Measurements from ENCODE around the gene ENAH. TPM values are rescaled to one million over a fixed set of nuclear protein-coding genes. Genes with fewer than 3 reads are reported as not detected.
A peak's percentile ranks its signal among the peaks of the same experiment; 100 is the strongest.

The ENAH gene
- total and polyA plus RNA-seq, 2 donors (not counting 1 experiment from before 2014, with no cell fraction given): 1.3 to 1.6 TPM

DNA sequence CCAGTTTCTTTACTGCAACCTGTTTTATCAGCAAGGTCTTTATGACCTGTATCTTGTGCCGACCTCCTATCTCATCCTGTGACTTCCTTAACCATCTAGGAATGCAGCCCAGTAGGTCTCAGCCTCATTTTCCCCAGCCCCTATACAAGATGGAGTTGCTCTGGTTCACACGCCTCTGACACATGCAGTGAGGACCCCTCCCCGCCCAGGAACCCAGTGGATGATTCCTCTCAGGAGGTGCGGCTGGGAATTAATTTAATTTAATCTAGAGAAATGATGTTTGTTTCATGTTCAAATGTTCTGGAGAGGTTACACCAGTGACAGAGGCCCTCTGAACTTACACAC is 186.1 kb downstream of the ENAH start:
- intact Hi-C loops (cut with micrococcal nuclease): loop anchor here (1.0 to 5.0 kb wide), 9 partner anchors 13 to 940 kb away; partner anchors contain the start of genes H3-3A, LBR, PARP1 and PYCR2
- Histone ChIP-seq H3K9ac (ENCODE audit: low read length) (peak overlapping the region; percentile 74), H3K4me3 (ENCODE audit: control extremely low read depth in 1 of 5, extremely low read depth in 1 of 5, insufficient read depth in 1 of 5, low read depth in 2 of 5, low read length in 4 of 5) (peak overlapping the region; percentile 68 to 83 (median 73)), H3K4me1 (ENCODE audit: control insufficient read depth in 2 of 2, insufficient read depth in 2 of 2, low read length in 2 of 2) (peaks cover 15 to 34% of the 10 kb centered on the region in 2 donors), H3K9me3 (ENCODE audit: control extremely low read depth in 1 of 3, control insufficient read depth in 2 of 3, insufficient read depth in 1 of 3, low read length in 2 of 3) (no peaks in the 10 kb centered on the region), H3K27ac (ENCODE audit: low read length in 2 of 2) (peak overlapping the region; percentile 82 to 97), H2AFZ (ENCODE audit: insufficient read depth, low read depth, low read length, poor library complexity, severe bottlenecking) (peak overlapping the region; percentile 83), H4K20me1 (ENCODE audit: control insufficient read depth, insufficient read depth, low read length, poor library complexity, severe bottlenecking) (no peaks in the 10 kb centered on the region), H3K27me3 (replicated peaks in 1 of 4; ENCODE audit: control extremely low read depth in 1 of 4, control insufficient read depth in 3 of 4, insufficient read depth in 4 of 4, low read length in 3 of 4) (no peaks in the 10 kb centered on the region), H3K36me3 (replicated peaks in 1 of 2; ENCODE audit: control extremely low read depth in 1 of 2, control insufficient read depth in 1 of 2, extremely low read depth in 1 of 2, insufficient read depth in 2 of 2, low read length in 1 of 2) (no peaks in the 10 kb centered on the region), H3K4me2 (replicated peaks; ENCODE audit: low read depth, low read length, poor library complexity, severe bottlenecking) (peak overlapping the region; percentile 85), H3K79me2 (ENCODE audit: control insufficient read depth, insufficient read depth, low read length) (no peaks in the 10 kb centered on the region)
- ChIA-PET POLR2A (interaction anchor here (0.6 to 3.0 kb wide), 7 partner anchors 22 to 621 kb away, joined by 3 to 37 read pairs (median 8); partner anchors contain the start of genes LBR, PYCR2 and SDE2), CTCF (interaction anchor here (0.6 to 4.0 kb wide), 9 partner anchors 12 to 511 kb away, joined by 3 to 20 read pairs (median 7); partner anchors contain the start of genes SRP9 and TMEM63A)
- 100% methylated on average over 1 of the region's 4 CpGs for WGBS (ENCODE audit: insufficient coverage)
- no peak for DNase-seq
- H3K4me1 Mint-ChIP-seq: peaks cover 37% of the 10 kb centered on the region
- no peaks in the 10 kb centered on the region for H3K9me3 Mint-ChIP-seq (ENCODE audit: insufficient read depth)
- H3K27ac Mint-ChIP-seq: peak overlapping the region; percentile 97
- peak overlapping the region; percentile 91 for H3K4me3 Mint-ChIP-seq
- no peaks in the 10 kb centered on the region for H3K27me3 Mint-ChIP-seq
- TF ChIP-seq, protein P1, sequence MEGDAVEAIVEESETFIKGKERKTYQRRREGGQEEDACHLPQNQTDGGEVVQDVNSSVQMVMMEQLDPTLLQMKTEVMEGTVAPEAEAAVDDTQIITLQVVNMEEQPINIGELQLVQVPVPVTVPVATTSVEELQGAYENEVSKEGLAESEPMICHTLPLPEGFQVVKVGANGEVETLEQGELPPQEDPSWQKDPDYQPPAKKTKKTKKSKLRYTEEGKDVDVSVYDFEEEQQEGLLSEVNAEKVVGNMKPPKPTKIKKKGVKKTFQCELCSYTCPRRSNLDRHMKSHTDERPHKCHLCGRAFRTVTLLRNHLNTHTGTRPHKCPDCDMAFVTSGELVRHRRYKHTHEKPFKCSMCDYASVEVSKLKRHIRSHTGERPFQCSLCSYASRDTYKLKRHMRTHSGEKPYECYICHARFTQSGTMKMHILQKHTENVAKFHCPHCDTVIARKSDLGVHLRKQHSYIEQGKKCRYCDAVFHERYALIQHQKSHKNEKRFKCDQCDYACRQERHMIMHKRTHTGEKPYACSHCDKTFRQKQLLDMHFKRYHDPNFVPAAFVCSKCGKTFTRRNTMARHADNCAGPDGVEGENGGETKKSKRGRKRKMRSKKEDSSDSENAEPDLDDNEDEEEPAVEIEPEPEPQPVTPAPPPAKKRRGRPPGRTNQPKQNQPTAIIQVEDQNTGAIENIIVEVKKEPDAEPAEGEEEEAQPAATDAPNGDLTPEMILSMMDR (IDR thresholded peaks at IDR 0.05): no peak
- no peak for TF ChIP-seq EZH2 (IDR thresholded peaks at IDR 0.05; ENCODE audit: borderline replicate concordance, insufficient read depth, low read depth, low read length, poor library complexity, severe bottlenecking)
- no peak for ATAC-seq (ENCODE audit: low read depth)

DNA sequence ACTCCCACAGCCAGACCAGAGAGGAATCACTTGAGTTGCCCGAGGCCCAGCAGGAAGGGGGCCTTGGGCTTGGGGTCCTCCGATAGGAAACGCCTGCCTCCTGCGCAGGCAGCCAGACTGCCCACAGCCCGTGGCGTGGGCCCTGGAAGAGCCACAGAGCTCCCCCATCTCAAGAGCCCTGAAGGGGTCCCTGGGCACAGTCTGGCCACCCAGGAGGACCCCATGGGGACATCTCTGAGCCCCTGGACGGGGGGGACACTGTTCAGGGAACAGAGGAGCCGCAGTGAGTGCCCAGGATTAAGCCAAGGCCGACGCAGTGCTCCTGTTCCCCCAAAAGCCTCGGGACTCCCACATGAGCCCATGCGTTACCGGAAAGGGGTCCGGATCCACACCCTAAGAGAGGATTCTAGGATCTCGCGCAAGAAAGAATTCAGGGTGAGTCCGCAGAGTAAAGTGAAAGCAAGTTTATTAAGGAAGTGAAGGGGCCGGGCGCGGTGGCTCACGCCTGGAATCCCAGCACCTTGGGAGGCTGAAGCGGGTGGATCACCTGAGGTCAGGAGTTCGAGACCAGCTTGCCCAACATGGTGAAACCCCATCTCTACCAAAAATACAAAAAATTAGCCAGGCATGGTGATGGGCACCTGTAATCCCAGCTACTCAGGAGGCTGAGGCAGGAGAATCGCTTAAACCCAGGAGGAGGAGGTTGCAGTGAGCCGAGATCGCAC is 187.0 kb downstream of the ENAH start:
- Histone ChIP-seq H3K27me3 (replicated peaks in 1 of 4; ENCODE audit: control extremely low read depth in 1 of 4, control insufficient read depth in 3 of 4, insufficient read depth in 4 of 4, low read length in 3 of 4) (no peaks in the 10 kb centered on the region), H3K4me3 (ENCODE audit: control extremely low read depth in 1 of 5, extremely low read depth in 1 of 5, insufficient read depth in 1 of 5, low read depth in 2 of 5, low read length in 4 of 5) (no peak overlapping the region), H3K36me3 (replicated peaks in 1 of 2; ENCODE audit: control extremely low read depth in 1 of 2, control insufficient read depth in 1 of 2, extremely low read depth in 1 of 2, insufficient read depth in 2 of 2, low read length in 1 of 2) (no peaks in the 10 kb centered on the region), H3K27ac (ENCODE audit: low read length in 2 of 2) (peak overlapping the region; percentile 19 to 82), H4K20me1 (ENCODE audit: control insufficient read depth, insufficient read depth, low read length, poor library complexity, severe bottlenecking) (no peaks in the 10 kb centered on the region), H2AFZ (ENCODE audit: insufficient read depth, low read depth, low read length, poor library complexity, severe bottlenecking) (no peak overlapping the region), H3K4me2 (replicated peaks; ENCODE audit: low read depth, low read length, poor library complexity, severe bottlenecking) (no peak overlapping the region), H3K4me1 (ENCODE audit: control insufficient read depth in 2 of 2, insufficient read depth in 2 of 2, low read length in 2 of 2) (peaks cover 15 to 34% of the 10 kb centered on the region in 2 donors), H3K79me2 (ENCODE audit: control insufficient read depth, insufficient read depth, low read length) (no peaks in the 10 kb centered on the region), H3K9ac (ENCODE audit: low read length) (no peak overlapping the region), H3K9me3 (ENCODE audit: control extremely low read depth in 1 of 3, control insufficient read depth in 2 of 3, insufficient read depth in 1 of 3, low read length in 2 of 3) (no peaks in the 10 kb centered on the region)
- Mint-ChIP-seq H3K27me3 (no peaks in the 10 kb centered on the region), H3K4me1 (peaks cover 37% of the 10 kb centered on the region), H3K9me3 (ENCODE audit: insufficient read depth) (no peaks in the 10 kb centered on the region), H3K27ac (peak overlapping the region; percentile 79), H3K4me3 (peak overlapping the region; percentile 26)
- ATAC-seq (ENCODE audit: low read depth) (no peak), DNase-seq (no peak)
- CTCF ChIA-PET: interaction anchor here (1.3 to 2.0 kb wide), 2 partner anchors 9 to 15 kb away, joined by 4 to 6 read pairs; no protein-coding TSS in a partner anchor
- intact Hi-C loops (cut with micrococcal nuclease): loop anchor here (2.0 to 5.0 kb wide), 3 partner anchors 311 to 941 kb away; partner anchors contain the start of genes PARP1 and SRP9
- no peak for TF ChIP-seq EZH2 (IDR thresholded peaks at IDR 0.05; ENCODE audit: borderline replicate concordance, insufficient read depth, low read depth, low read length, poor library complexity, severe bottlenecking)
- TF ChIP-seq, protein P1 (IDR thresholded peaks at IDR 0.05): no peak
- 98% methylated on average over 21 of the region's 26 CpGs for WGBS (ENCODE audit: insufficient coverage)
- POLR2A ChIA-PET: interaction anchor here (3.0 kb wide), 1 partner anchor 39 kb away, joined by 37 read pairs; the partner anchor contains the start of gene LBR

Data from B cell (primary cell).